ENCODE results near the gene PLCD1.

DNA sequence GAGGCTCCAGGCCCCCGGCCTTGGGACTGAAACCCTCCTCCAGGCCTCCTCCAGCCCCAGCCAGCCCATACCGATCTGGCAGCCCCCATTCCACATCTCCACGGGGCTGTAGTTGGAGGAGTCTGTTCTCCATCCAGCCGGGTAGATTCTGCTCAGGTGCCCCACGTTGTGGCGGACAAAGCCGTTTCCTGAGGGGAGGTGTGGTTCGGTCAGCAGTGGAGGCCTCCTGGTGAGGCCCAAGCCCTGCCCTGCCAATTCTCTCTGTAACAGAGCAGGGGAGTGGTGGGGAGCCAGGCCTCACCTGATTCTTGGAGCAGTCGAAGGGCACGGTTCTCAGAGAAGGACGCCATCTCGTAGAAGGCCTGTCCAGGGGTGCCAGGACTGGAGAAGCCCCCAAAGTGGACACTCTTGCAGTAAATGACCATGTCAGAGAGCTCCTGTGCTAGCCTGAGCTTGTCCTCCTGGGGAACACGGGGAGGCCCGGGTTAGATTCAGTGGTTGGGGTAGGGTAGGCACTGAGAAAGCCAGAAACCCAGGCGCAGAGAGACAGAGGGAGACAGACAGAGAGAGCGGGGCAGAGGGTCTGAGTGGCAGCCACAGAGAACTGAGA lies 20.4 kb downstream of the PLCD1 start:
- TF ChIP-seq CTCF (IDR thresholded peaks at IDR 0.05) (no peak), POLR2A (IDR thresholded peaks at IDR 0.05) (no peak), EP300 (IDR thresholded peaks at IDR 0.05) (no peak)
